Neutrophil (primary cell): ENCODE measurements around the gene ZNF664.

Experiments
- H3K27ac ChIP-seq: fragments of 200-600 bp; sonication (generic); 2 replicates; pipeline ENCODE4 v1.5.1; 2016; ENCODE audit warnings: mild to moderate bottlenecking, moderate library complexity
- H3K27me3 ChIP-seq: fragments of 200-600 bp; sonication (generic); 2 replicates; pipeline ENCODE4 v1.6.0; 2016; ENCODE audit warnings: mild to moderate bottlenecking
- H3K36me3 ChIP-seq: fragments of 200-600 bp; sonication (generic); 2 replicates; pipeline ENCODE4 v1.5.1; 2017
- H3K4me1 ChIP-seq, 2 experiments: fragments of 200-600 bp in 1 of 2; sonication (generic) in 1 of 2; 1 replicate in 1 of 2; 2 replicates in 1 of 2; pipeline versions ENCODE4 v1.5.1 to v1.6.1; 2013 to 2016; ENCODE audit warnings: low read depth in 1 of 2, low read length in 1 of 2, mild to moderate bottlenecking in 1 of 2, moderate library complexity in 1 of 2; ENCODE audit not compliant: control insufficient read depth in 1 of 2, insufficient read depth in 1 of 2
- H3K4me3 ChIP-seq, 2 experiments: fragments of 200-600 bp in 1 of 2; sonication (generic) in 1 of 2; 1 replicate in 1 of 2; 2 replicates in 1 of 2; pipeline ENCODE4 v1.5.1; 2013 to 2016; ENCODE audit warnings: low read depth in 1 of 2, low read length in 1 of 2, mild to moderate bottlenecking in 1 of 2, moderate library complexity in 1 of 2
- H3K9me3 ChIP-seq: fragments of 200-600 bp; sonication (generic); 2 replicates; pipeline ENCODE4 v1.5.1; 2016
- CTCF ChIP-seq: fragments of 200-600 bp; sonication (generic); IDR thresholded peaks from 2 replicates; pipeline ENCODE4 v1.5.1; 2016; ENCODE audit warnings: antibody characterized with exemption

The ZNF664 gene

GRCh38 chr12:123984903-123985302 lies 11.9 kb downstream of the ZNF664 start:
- Histone ChIP-seq H3K27me3 (no peaks in the 10 kb centered on the region), H3K4me3 (no peak overlapping the region), H3K9me3 (no peaks in the 10 kb centered on the region), H3K4me1 (peaks cover 0 to 1% of the 10 kb centered on the region in 2 experiments), H3K36me3 (no peaks in the 10 kb centered on the region), H3K27ac (no peak overlapping the region)
- TF ChIP-seq CTCF, result no peak

GRCh38 chr12:123986374-123986965 lies 13.5 kb downstream of the ZNF664 start:
- Histone ChIP-seq H3K4me1 (peaks cover 0 to 10% of the 10 kb centered on the region in 2 experiments), H3K27ac (no peak overlapping the region)
- TF ChIP-seq CTCF, result no peak

DNA sequence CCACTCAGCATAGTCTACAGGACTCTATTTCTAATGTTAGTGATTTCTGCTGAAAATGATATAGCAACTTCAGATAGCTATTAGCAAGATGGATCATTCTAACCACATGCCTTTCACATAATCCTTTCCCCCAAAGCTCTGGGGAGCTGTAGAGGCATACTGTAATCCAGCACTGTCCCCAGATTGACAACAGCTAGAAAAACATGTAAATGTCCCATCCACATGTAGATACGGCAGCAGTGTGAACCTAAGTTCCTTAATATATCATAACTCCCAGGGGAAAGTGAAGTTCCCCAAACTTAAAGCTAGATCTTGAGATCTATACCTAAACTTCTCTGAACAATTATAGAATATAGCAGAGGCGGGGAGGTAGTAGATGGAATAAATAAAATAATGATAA lies 14.0 kb downstream of the ZNF664 start:
- Histone ChIP-seq H3K36me3 (no peaks in the 10 kb centered on the region), H3K27ac (no peak overlapping the region), H3K9me3 (no peaks in the 10 kb centered on the region), H3K4me3 (no peak overlapping the region), H3K27me3 (no peaks in the 10 kb centered on the region), H3K4me1 (peaks cover 0 to 10% of the 10 kb centered on the region in 2 experiments)
- no peak for TF ChIP-seq CTCF

More at GRCh38 chr12:123986374-123986965, 13.5 kb downstream of the ZNF664 start:
- Histone ChIP-seq H3K4me3 (no peak overlapping the region), H3K36me3 (no peaks in the 10 kb centered on the region), H3K27me3 (no peaks in the 10 kb centered on the region), H3K9me3 (no peaks in the 10 kb centered on the region)

DNA sequence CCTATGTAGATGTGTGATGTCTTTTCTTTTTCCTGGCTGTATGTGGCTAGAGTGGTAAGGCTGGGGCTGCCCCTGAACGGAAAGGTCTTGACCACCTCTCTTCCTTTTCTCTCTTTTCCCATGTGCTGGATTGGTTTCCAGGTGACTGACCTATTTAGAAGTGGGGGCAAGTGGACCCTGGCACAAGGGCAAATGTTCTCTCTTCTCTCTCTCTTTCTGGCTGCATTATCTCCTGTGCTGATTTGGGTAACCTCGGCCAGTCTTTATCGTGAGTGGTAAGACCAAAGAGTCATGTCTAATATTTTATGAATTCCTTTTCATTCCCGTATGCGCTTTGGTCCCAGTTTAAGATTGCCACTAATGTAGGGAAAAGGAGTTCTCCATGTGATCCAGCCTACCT lies 16.2 kb downstream of the ZNF664 start:
- H3K4me1 ChIP-seq, result peaks cover 0 to 10% of the 10 kb centered on the region in 2 experiments
- H3K27me3 ChIP-seq, result no peaks in the 10 kb centered on the region
- H3K36me3 ChIP-seq, result no peaks in the 10 kb centered on the region
- TF ChIP-seq CTCF, result no peak
- no peak overlapping the region for H3K27ac ChIP-seq
- no peaks in the 10 kb centered on the region for H3K9me3 ChIP-seq
- no peak overlapping the region for H3K4me3 ChIP-seq

DNA sequence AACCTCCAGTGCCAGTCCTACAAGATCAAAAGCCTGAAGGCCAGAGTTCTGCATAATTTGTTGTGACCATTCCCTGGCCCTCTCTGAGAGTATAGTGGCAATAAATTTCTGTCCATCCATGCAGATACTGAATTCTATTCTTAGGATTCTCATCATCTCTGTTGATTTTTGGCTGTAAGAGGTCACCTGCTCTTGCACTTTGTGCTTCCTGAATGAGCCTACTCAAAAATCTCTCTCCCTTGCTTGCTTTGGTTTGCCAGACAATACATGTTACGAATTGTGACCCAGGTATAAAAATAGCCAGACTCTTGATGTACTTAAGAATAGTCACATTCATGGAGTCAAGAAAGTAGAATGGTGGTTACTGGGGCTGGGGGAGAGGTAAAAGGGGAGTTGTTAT lies 16.7 kb downstream of the ZNF664 start:
- no peak overlapping the region for H3K27ac ChIP-seq
- no peaks in the 10 kb centered on the region for H3K36me3 ChIP-seq
- H3K9me3 ChIP-seq, result no peaks in the 10 kb centered on the region
- no peaks in the 10 kb centered on the region for H3K27me3 ChIP-seq
- H3K4me3 ChIP-seq, result no peak overlapping the region
- TF ChIP-seq CTCF, result no peak
- H3K4me1 ChIP-seq, result peaks cover 0 to 10% of the 10 kb centered on the region in 2 experiments
